CD4-positive, alpha-beta T cell treated with Interleukin-2 at 100 ng/mL for 4 hours (primary cell): ENCODE data around the gene HTATSF1.
A peak's percentile ranks its signal among the peaks of the same experiment; 100 is the strongest.

Experiments used
- DNase-seq: peaks from one replicate; pipeline ENCODE4 v3.0.0-alpha.2; 2020; ENCODE audit warnings: low spot score

The HTATSF1 gene

GRCh38 chrX:136496186-136496763 lies 1.1 kb upstream of the HTATSF1 start:
- DNase-seq = no peak

DNA sequence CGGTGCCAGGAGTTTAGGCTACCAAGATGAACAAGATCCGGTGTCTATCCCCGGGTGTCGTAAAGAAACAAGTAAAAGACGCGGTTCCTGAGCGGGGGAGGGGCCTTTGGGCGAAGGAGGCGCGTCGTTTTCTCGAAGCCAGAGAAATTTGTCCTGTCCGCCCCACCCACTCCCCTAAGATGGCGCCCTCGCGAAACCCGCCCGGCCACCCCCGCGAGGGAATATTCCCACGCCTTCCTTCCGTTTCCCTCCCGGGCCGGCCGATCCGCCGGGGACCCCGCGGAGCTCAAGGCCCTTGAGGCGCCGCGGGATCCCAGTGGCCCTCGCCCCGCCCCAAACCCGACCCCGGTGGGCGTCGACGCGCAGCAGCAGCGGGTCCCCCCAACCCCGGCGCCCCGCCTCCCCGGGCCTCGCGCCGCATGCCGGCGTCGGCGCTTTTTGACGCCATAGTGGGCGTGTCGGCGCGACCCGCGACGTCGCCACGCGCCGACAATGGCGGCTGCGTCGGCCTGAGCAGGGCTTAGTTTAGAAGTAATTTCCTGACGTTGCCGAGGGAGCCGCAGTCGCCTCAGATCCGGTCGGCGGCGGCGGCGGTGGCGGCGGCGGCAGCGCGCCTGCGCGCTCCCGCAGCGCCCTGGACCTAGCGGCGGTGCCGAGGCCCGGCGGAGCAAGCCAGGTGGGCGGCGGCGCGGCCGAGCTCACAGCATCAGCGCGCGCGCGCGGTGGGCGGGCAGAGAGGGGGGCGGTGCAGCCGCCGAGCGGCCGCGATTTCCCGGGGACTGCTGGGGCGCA lies 432 bp upstream of the HTATSF1 start:
- peak; percentile 87 for DNase-seq

DNA sequence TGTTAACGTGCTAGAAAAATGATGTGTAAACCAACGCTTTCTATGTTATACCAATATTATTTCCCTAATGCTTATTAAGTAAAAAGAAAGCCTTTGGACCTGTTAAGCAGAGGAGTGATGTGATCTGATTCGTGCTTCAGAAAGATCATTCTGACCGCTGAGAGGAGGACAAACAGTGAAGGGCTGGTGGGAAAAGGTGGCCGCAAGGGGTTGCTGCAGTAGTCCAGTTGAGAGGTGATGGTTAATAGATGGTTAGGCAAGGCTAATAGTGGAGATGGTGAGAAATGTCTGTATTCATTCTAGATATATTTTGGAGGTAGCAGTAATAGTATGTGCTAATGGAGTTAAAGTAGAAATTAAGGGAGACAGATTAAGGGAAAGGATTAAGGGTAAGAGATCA lies 21.7 kb downstream of the HTATSF1 start:
- no peak for DNase-seq

DNA sequence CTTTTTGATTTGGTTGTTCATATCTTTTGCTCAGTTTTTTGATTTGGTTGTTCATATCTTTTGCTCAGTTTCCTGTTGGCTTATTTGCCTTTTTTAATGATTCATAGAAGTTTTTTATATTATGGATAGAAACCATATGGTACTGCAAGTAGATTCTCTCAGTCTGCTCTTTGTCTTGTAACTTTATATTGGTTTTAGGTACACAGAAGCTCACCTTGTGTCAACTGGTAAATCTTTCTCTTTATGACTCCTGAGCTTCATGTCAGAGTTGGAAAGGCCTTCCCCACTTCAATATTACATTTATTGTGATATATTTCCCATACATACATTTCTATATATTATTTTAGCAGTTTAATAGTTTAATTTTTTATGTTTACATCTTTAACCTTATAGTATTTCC lies 26.4 kb downstream of the HTATSF1 start:
- DNase-seq = no peak

GRCh38 chrX:136525738-136526606 lies 28.6 kb downstream of the HTATSF1 start:
- no peak for DNase-seq

DNA sequence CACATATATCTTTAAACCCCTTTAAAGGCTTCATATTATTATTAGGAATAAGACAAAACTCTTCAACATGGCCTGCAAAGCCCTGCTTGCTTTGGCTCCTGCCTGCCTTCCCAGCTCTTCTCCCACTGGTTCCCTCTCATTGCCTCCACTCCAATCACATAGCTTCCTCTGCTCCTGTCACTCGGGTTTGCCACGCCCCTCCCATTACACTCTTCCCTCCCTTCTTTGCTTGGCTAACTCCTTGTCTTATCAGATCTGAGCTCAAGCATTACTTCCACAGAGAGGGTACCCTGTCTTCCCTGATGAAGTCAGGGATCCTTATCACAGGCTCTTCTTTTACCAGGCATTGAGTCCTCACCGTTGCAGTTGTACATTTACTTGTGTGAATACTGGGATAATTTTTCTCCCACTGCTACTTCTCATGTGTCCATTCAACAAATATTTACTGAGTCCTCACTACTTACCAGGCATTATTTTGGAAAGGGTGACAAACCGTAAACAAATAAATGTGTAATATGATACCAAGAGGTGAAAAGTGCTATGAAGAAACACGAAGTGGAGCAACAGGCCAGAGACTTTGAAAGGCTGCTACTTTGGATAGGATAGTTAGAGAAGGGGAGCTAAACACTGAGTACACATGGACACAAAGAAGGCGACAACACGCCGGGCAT lies 31.4 kb downstream of the HTATSF1 start:
- no peak for DNase-seq

DNA sequence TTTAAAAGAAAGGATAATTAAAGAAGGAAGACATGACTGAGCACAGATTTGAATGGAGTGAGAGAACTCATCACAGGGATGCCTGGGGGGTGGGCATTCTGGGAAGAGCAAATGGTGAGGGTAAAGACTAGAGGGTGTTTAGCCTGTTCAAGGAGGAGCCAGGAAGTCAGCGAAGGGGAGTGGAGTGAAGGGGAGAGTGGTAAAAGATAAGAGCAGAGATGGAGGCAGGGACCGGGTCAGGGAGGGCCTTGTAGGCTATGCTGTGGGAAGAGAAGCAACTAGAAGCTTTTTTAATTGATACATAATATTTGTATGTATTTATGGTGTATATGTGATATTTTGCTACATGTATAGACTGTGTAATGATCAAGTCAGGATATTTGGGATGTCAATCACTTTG lies 32.4 kb downstream of the HTATSF1 start:
- DNase-seq = no peak

GRCh38 chrX:136531951-136532350 lies 34.6 kb downstream of the HTATSF1 start, which contains the start of gene VGLL1:
VGLL1 (plus strand) TSS chrX:136532215; CDS start chrX:136536021, 3,806 bp downstream.
- no peak for DNase-seq

GRCh38 chrX:136534131-136534530 lies 36.7 kb downstream of the HTATSF1 start:
- DNase-seq = no peak

GRCh38 chrX:136538811-136539210 lies 41.4 kb downstream of the HTATSF1 start:
- no peak for DNase-seq

DNA sequence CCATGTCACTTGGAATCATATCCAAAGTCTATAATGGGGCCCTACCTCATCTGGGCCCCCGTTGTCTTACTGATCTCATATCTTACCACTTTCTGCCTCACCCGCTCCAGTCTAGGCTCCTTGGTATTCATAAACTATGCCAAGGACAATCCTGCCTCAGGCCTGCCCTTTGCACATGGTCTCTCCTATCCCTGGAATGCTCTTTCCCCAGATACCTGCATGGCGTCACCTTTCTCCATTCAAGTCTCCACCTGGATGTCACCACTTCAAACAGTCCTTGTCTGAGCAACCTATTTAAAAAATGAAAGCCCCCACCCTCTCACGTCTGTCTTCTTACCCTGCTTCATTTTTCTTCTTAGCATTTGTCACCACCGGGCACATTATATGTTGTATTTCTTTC lies 42.8 kb downstream of the HTATSF1 start:
- DNase-seq = no peak

DNA sequence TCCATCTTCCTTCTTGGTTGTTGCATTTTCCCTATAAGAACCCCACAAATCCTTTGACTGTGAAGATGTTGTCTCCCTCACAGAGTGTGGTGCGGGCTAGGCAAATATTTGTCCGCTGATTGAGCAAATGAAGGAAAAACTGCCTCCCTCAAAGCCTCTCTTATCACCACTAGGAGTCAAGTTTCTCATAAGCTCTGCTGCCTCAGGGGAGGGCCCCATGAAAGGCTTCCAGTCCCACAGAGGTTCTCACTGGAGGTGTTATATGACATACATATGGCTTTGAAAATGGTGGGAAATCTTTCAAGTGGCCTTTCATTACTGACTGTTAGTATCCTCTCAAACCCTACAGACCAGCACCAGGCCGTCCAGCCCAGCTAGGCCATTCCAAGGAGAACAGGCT lies 43.9 kb downstream of the HTATSF1 start:
- no peak for DNase-seq

GRCh38 chrX:136542281-136542680 lies 44.9 kb downstream of the HTATSF1 start:
- peak; percentile 1 for DNase-seq

GRCh38 chrX:136546371-136546781 lies 49.0 kb downstream of the HTATSF1 start:
- peak; percentile 57 for DNase-seq

- no peak for DNase-seq
Observed at GRCh38 chrX:136549226-136549625, 51.8 kb downstream of the HTATSF1 start.

GRCh38 chrX:136551410-136551809 lies 54.0 kb downstream of the HTATSF1 start:
- no peak for DNase-seq

- no peak for DNase-seq
Observed at GRCh38 chrX:136555694-136556093, 58.3 kb downstream of the HTATSF1 start.
